Testis (tissue), 2 donors: ENCODE measurements around the gene PDE4C.

Source experiments
- POLR2A ChIP-seq: fragments of 450-650 bp; IDR thresholded peaks from one replicate; pipeline ENCODE4 v1.6.1; 2017; ENCODE audit warnings: antibody characterized with exemption, mild to moderate bottlenecking, moderate library complexity
- TF ChIP-seq, protein P1 (sequence below), 3 experiments: fragments of 450-650 bp in 2 of 3; fragments of 200-600 bp in 1 of 3; sonication (generic) in 1 of 3; IDR thresholded peaks; one replicate each; pipeline ENCODE4 v1.5.1; 2016 to 2019; ENCODE audit warnings: antibody characterized with exemption in 3 of 3, mild to moderate bottlenecking in 2 of 3, moderate library complexity in 1 of 3

GRCh38 chr19:18202778-18203407 lies 23.3 kb downstream of the PDE4C start:
- TF ChIP-seq, protein P1, sequence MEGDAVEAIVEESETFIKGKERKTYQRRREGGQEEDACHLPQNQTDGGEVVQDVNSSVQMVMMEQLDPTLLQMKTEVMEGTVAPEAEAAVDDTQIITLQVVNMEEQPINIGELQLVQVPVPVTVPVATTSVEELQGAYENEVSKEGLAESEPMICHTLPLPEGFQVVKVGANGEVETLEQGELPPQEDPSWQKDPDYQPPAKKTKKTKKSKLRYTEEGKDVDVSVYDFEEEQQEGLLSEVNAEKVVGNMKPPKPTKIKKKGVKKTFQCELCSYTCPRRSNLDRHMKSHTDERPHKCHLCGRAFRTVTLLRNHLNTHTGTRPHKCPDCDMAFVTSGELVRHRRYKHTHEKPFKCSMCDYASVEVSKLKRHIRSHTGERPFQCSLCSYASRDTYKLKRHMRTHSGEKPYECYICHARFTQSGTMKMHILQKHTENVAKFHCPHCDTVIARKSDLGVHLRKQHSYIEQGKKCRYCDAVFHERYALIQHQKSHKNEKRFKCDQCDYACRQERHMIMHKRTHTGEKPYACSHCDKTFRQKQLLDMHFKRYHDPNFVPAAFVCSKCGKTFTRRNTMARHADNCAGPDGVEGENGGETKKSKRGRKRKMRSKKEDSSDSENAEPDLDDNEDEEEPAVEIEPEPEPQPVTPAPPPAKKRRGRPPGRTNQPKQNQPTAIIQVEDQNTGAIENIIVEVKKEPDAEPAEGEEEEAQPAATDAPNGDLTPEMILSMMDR (IDR thresholded peaks at IDR 0.05), result peak in 2 of 3 experiments; percentile 10 to 29
- TF ChIP-seq POLR2A, result no peak
